ENCODE measurements around the gene LRRC7.

Gene LRRC7

DNA sequence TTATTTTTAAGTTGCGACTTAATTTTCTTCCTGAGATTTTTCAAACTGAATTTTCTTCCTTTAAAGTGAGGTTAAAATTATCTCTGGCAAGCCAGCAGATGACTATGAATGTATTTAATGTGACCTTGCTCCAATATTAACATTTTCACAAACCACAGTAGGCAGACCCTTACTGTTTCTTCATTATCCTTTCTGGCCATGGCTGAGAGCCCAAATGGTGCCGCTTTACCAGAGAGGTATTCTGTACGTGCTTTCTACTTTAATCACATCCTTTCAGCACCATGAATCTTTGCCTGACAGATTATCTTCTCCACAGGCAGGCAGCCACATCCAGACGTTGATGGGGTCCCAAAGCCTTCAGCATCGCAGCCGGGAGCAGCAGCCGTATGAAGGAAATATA lies 508.0 kb downstream of the LRRC7 start:
- no peak for DNase-seq
- intact Hi-C loops (cut with DNase I), result no loop called here

DNA sequence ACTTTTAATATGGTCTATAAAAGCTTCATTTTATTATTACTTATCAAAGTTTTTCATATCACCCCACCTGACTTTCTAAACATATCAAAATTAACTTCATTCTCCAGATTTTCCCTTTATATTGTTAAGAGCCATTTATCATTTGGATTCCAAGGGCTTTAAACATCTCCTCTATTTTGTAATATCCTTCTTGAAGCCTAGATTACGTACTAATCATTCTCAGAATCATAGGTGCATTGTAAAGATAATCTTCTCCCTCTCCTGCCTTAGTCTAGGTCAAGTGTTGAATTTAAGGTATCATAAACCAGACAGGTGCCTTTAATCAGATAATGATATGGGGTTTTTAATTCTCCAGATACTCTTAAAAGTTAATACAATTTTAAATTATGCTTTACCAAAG lies 509.3 kb downstream of the LRRC7 start:
- DNase-seq, result no peak
- intact Hi-C loops (cut with DNase I), result no loop called here

DNA sequence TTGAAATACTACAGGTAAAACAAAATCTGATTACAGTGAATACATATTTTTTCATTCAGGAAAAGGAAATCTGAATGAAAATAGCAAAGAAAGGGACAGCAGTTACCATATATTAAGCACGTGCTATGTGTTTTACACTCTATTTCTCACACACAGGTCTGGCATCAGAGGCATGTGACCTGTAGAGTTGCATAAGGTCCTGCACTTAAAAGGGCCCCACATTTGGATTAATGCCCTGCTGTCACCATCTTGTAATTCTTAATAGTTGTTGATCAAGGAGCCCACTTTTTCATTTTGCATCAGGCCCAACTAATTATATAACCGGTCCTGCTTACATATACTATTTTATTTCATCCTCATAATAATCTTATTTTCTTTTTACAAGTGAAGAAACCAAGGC lies 511.8 kb downstream of the LRRC7 start:
- intact Hi-C loops (cut with DNase I), result no loop called here
- DNase-seq, result no peak

DNA sequence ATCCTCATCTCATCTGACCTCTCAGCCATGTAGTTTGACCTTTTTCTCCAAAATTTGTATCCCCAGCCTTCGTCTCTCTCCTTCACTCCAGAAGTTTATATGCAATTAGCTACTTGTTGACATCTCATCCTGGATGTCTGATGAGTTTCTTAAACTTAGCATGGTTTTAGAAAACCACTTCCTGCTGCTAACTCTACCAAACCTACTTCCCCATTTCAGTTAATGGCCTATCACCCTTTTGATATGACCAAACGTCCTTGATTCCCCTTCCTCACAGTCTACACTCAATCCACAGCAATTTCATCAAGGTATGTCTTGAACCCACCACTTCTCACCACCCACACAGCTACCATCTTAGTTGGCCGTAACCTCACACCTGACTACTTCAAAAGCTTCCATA lies 515.8 kb downstream of the LRRC7 start:
- intact Hi-C loops (cut with DNase I), result no loop called here

DNA sequence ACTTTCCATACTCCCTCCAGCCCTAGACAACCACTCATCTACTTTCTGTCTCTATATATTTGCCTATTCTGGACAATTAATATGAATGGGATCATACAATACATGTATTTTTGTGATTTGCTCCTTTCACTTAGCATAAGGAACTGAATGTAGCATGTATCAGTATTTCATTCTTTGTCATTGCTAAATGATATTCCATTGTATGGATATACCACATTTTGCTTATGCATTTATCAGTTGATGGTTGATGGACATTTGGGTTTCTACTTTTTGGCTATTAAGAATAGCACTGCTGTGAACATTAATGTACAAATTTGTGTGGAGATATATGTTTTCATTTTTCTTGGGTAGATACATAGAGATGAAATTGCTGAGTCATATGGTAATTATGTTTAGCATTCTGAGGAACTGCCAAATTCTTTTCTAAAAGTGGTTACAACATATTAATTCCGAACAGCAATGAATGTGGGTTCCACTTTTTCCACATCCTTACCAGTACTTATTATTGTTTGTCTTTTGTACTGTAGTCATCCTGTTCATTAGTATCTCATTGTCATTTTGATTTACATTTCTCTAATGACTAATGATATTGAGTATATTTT lies 516.7 kb downstream of the LRRC7 start:
- intact Hi-C loops (cut with DNase I), result no loop called here
- no peak for DNase-seq

More for the DNA sequence above, 515.8 kb downstream of the LRRC7 start:
- no peak for DNase-seq

DNA sequence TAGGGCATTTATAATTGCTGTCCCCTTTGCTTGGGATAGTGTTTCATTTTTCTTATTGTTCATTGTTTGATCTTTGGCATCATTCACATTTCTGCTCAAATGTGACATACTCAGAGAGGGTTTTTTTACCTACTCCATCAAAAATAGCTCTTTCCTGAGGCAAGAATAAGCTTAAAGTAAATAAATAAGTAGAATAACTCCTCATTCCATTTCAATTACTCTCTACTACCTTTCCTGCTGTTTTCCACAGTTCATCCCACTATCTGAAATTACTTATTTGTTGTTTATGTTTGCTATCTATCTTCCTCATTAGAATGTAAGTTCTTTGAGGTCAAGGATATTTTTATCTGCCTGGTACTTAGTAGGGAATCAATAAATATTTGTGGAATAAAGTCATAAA lies 517.8 kb downstream of the LRRC7 start:
- intact Hi-C loops (cut with DNase I), result no loop called here
- no peak for DNase-seq

DNA sequence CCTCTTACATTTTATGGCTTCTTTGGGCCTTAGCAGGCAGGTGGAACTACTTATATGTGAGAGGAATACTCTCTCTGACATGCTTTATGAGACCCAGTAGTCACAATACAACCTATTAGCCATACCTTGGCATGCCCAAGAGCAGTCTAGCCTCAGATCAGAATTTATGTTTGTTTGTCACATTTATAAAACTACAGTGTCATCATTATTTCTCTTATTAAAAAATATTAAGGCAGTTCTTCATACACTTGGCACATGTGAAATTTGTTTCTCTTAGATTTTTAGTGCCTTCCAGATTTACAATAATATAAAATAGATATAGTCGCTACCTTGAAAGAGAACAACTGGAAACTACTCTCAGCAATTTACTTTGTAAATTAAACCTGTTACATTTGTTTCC lies 519.2 kb downstream of the LRRC7 start:
- no peak for DNase-seq
- intact Hi-C loops (cut with DNase I), result no loop called here

DNA sequence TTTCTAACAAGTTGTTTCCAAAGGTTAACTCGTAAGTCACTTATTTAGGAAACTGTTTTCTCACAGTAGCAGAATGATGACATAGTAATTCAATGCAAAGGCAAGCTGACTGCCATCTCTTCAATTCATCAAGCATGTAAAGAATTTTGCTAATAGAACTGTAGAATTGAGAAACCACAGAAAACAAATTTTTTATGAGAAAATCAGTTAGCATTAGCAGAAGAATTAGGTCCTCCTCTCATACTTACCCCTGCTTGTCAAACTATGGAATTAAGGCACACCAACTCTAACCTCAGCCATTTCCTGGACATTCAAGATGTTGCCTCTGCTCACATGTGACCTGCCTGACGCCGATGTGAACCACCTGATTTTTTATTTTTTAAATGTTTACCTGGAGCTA lies 522.4 kb downstream of the LRRC7 start:
- no peak for DNase-seq
- intact Hi-C loops (cut with DNase I), result no loop called here

DNA sequence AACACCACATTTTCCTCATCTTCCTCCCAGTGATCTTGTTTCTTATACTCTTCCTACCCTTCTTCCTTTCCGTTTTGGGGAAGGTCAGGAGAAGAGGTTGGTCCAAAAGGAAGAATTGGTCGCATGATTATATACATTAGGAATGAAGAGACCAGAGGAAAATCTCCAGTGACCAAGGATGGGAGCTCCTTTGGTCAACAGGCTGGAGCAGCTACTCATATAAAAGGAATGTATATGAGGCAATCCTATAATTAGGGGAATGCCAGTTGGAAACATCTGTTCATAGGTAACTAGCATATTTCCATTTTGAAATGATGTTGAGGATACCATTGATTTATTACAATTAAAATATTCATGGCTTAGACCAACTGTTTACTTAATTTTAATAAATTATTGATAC lies 523.2 kb downstream of the LRRC7 start:
- no peak for DNase-seq
- intact Hi-C loops (cut with DNase I), result no loop called here

DNA sequence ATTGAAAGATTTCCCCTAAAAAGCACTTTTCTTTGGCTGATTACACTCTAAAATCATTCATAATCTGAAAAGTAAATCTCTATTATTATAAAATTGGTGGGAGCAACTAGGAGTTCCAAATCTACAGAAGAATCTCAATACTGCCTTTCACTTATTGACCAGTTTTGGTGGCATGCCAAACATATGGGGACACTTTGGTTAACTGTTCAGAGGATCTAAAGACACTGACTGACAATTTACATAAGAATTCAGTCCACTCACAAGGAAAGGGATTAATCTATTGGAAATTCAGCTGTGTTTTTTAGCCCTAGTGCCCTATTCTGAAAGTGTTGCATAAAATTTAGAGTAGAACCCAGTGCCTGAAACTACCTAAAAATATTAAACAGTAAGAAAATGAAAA lies 524.1 kb downstream of the LRRC7 start:
- intact Hi-C loops (cut with DNase I), result no loop called here
- no peak for DNase-seq

DNA sequence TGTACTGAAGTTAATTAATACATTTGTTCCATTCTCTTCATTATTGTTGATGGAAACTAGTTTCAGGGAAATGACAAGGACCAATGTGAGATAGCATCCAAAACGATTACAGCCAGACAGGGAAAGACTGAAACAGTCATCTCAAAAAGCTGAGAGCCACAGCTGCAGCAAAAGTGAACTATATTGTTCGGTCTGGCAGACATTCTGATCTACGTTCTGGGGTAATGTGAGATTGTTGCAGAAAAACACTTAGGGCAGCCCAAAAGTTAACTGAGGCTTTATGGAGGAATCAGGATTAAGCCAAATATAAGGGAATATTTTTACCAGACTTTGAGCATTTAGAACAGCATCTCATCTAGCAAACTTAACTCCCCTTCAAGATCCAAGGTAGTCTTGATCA lies 524.8 kb downstream of the LRRC7 start:
- intact Hi-C loops (cut with DNase I), result no loop called here
- no peak for DNase-seq

DNA sequence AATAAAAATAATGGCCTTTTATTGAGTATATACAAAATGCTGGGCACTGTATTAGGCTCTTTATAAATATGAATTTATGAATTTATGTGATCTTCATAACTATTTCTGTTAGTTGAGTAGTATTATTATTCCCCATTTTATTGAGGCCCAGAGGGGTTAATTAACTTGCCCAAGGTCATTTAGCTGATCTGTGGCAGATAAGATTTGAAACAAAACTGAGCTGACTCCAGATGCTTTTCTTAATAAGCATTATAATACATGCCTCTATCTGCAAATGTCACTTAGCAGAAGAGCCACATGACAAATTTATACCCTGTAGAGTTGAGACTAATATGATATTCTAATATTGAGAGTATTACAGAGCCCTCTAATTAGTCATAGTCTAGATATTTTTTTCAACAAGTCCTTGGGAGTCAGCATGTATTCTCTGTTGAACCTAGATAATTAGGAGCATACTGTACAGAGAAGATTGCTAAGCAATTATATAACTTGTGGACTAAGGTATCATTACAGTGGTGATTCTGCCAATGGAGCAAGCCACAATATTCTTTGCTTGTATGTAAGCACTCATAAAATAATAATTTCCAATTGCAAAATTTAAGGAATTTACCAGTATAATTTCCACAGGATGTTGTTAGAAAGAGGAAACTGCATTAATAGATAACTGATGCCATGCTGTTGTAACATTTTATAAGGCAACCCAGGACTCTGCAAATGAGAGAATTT lies 525.7 kb downstream of the LRRC7 start:
- no peak for DNase-seq
- intact Hi-C loops (cut with DNase I), result no loop called here

DNA sequence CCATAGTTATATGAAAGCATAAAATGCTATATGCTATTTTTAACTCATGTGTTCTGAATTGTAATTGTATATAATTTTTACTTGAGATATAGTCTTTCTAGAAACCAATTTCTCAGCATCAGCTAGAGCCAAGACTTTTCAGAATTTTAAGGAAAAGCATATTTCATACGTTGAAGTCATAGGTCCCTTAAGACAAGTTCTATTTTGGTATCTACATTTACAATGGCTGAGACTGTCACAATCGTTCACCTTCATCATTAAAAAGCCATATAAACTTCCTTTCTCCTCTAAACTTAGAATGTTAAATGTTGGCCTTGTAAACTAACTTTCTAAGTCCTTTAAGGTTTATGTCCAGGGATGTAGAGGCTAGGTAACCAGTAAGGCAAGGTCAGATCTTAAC lies 533.5 kb downstream of the LRRC7 start:
- DNase-seq, result no peak
- intact Hi-C loops (cut with DNase I), result no loop called here

DNA sequence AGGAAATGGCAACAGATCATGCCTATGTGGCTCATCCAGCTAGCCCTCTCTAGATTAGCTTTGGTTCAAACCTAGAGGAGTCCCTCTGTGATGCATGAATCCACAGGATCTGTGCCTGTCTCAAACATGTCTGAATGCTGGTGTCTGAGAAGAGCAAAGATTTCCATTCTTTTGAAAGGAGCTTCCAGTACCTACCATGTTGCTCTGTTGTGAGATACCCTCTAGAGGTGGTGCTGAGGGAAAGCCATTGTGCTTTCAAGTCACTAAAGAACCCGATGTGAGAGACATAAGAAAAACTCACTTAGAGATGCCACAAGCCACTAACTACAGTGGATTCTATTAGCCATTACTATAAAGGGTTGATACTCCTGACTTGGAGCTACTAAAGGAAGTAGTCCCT lies 534.1 kb downstream of the LRRC7 start:
- intact Hi-C loops (cut with DNase I), result no loop called here

DNA sequence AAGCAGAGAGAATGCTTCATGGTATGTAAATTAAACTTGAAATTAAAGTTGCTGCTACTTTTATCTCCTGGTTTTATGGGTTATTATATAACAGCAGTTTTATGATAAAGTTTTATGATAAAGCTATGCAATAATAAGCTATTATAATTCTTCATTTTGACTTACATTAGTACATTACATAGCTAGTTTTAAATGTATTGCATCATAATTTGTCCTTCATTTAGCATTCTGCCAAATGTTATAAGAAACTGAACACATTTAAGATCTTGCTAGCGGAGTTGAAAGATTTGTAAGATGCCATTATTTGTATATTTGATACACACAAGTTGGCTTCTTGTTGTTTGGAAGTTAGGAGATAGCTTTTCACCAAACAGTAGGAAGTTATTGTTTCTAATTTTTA lies 536.0 kb downstream of the LRRC7 start:
- intact Hi-C loops (cut with DNase I), result no loop called here
- no peak for DNase-seq

More for the DNA sequence above, 534.1 kb downstream of the LRRC7 start:
- DNase-seq, result no peak

DNA sequence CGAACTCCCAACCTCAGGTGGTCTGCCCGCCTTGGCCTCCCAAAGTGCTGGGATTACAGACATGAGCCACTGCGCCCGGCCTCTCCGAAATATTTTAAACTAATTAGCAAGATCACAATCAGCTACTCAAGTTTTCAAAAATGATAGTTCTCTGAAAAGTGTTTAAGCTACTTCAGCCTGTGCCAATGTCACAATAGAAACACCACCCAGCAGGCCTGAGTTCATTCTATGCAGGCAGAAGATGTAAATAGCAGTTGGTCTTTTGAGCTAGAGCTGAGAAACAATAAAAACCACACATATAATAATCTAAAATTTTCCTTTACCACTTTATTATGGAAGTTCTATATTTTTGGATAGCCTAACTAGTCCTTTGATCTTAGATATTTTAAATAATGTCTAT lies 541.5 kb downstream of the LRRC7 start:
- intact Hi-C loops (cut with DNase I), result no loop called here
- DNase-seq, result no peak

DNA sequence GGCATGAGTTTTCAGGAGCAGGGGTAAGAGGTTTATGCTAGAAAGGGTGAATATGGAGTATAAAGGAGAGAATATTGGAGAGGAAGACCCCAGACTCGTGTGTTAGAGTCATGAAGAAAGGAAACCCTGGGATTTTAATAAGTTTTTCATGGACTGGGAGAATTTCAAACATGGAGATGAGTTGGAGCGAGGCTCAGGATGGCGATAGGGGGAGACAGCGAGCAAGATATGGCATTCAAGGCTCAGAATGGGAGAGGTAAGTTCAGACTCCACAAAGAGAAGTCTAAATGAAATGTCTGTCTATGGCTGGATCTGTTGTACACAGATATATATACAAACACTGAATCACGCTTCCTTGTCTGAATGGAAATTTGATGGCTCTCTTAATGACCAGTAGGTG lies 545.1 kb downstream of the LRRC7 start:
- DNase-seq, result no peak
- intact Hi-C loops (cut with DNase I), result no loop called here

DNA sequence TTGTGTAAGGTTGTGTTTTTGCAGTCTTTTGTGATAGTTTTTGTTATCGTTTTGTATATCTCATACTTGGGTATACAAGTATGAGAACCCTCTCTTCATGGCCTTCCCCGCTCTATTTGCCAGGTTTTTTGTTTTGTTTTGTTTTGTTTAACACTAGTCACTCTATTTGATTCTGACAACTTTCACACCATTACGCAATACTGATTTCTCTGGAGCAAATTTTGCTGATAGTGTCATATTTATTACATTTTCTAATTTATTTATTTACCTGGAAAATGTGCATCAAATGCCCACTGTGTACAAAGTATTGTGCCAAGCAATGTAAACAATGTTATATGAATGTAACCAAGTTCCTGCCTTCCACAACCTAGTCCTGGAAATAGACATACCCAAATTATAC lies 547.6 kb downstream of the LRRC7 start:
- DNase-seq, result no peak
- intact Hi-C loops (cut with DNase I), result no loop called here

DNA sequence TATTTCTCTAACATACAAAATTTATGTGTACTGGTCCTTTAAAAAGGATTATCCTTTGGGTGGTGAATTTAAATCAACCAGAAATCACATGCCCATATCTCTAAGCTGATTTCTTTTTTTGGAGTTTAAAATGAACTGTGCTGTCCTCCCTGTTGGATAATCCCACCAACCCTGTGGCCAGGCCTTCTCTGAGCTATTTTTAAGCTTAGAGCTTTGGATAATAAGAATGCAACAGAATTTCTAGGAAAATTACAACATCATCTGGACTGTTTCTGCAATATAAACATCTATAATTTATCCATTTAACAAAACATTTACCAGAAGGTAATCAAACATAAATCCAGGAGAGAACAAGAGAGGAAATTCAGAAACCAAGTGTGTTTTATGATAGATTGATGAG lies 549.3 kb downstream of the LRRC7 start:
- intact Hi-C loops (cut with DNase I), result no loop called here

DNA sequence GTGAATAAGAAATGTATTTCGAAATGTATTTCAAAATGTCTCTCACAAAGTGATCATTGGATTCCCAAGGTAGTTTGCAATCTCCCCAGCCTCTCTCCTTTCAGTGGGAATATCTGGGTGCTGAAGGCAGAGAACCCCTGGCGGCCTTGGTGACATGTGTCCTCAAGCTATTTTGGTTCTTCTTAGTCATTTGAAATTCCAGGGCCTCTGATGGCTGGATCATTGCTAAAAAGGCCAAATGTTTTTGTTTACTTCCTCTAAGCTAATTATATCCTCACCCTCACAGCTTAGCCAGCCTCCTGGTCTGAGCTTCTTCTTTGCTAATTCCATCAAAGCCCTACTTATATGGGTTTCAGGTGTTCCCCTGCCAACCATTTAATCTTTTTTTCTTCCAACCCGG lies 566.4 kb downstream of the LRRC7 start:
- intact Hi-C loops (cut with DNase I), result loop anchor here (5.0 kb wide), 1 partner anchor 353 kb away; no protein-coding TSS in a partner anchor
- DNase-seq, result no peak

More for the DNA sequence above, 549.3 kb downstream of the LRRC7 start:
- no peak for DNase-seq

DNA sequence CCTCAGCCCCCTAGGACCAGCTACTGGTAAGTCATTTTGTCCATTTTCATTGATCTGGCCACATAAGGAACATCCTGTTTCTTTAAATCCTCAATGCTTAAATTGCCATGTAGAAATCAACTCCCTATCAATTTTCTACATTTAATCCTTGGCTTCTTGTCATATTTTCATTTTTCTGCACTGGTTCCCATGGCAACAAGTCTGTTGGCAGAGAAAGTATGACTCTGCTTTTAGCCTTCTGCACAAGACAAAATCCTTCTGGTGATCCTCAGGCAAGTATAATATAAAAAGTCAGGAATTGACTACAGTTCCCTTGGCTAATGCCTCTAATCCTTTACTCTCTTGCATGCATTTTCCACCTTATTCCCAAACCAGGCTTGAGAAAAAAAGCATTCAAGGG lies 572.6 kb downstream of the LRRC7 start:
- DNase-seq, result no peak
- intact Hi-C loops (cut with DNase I), result loop anchor here (10.0 kb wide), 1 partner anchor 1326 kb away; no protein-coding TSS in a partner anchor

DNA sequence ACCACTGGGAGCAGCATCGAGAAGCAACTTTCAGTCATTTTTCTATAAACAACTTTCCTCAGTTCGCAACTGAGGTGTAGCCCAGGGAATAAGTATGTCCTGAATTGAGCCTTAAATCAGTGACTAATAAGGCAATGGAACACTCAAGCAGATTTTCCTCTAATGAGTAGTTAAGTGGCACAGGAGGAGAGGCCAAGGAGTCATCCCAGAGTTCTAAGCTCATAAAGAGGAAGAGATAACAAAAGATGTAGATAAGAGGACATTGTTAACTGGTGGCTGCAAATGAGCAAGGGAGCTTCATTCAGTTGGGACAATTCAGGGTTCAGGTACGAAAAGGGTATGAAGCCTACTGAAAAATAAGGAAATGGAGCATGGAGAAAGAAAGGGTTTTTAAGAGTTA lies 573.2 kb downstream of the LRRC7 start:
- no peak for DNase-seq
- intact Hi-C loops (cut with DNase I), result loop anchor here (10.0 kb wide), 1 partner anchor 1326 kb away; no protein-coding TSS in a partner anchor

Data from posterior cingulate gyrus (tissue), 11 donors.